ENCODE data around the gene EFHC1.

The EFHC1 gene

GRCh38 chr6:52555518-52556233, 135.5 kb downstream of the EFHC1 start:
- TF ChIP-seq CTCF (IDR thresholded peaks at IDR 0.05; ENCODE audit: insufficient read depth, low read length, missing control alignments) = no peak
- ChIA-PET CTCF (interaction anchor here (0.7 to 1.7 kb wide), 5 partner anchors 10 to 156 kb away, joined by 3 to 7 read pairs (median 3); no protein-coding TSS in a partner anchor), POLR2A (interaction anchor here (1.0 to 1.5 kb wide), 3 partner anchors 12 to 20 kb away, joined by 4 to 5 read pairs (median 4); no protein-coding TSS in a partner anchor)
- H3K4me3 ChIP-seq (ENCODE audit: low read depth, low read length) = no peak overlapping the region
- no peak for DNase-seq (ENCODE audit: low read depth, low spot score)

GRCh38 chr6:52557389-52558265, 137.5 kb downstream of the EFHC1 start:
- H3K4me3 ChIP-seq (ENCODE audit: low read depth, low read length) = no peak overlapping the region
- no peak for DNase-seq (ENCODE audit: low read depth, low spot score)
- no peak for TF ChIP-seq CTCF (IDR thresholded peaks at IDR 0.05; ENCODE audit: insufficient read depth, low read length, missing control alignments)
- POLR2A ChIA-PET = interaction anchor here (0.7 to 2.2 kb wide), 3 partner anchors 9 to 19 kb away, joined by 3 to 11 read pairs (median 4); no protein-coding TSS in a partner anchor
- CTCF ChIA-PET = interaction anchor here (0.6 to 1.3 kb wide), 4 partner anchors 10 to 103 kb away, joined by 3 to 8 read pairs (median 5); no protein-coding TSS in a partner anchor

GRCh38 chr6:52558266-52559000, 138.3 kb downstream of the EFHC1 start:
- no peak overlapping the region for H3K4me3 ChIP-seq (ENCODE audit: low read depth, low read length)
- no peak for TF ChIP-seq CTCF (IDR thresholded peaks at IDR 0.05; ENCODE audit: insufficient read depth, low read length, missing control alignments)
- POLR2A ChIA-PET = interaction anchor here (0.5 to 2.2 kb wide), 3 partner anchors 8 to 33 kb away, joined by 4 to 11 read pairs (median 4); no protein-coding TSS in a partner anchor
- DNase-seq (ENCODE audit: low read depth, low spot score) = no peak
- CTCF ChIA-PET = interaction anchor here (0.8 to 1.3 kb wide), 5 partner anchors 15 to 104 kb away, joined by 3 to 8 read pairs (median 3); no protein-coding TSS in a partner anchor

GRCh38 chr6:52560462-52560861, 140.3 kb downstream of the EFHC1 start:
- DNase-seq (ENCODE audit: low read depth, low spot score) = no peak
- no peak overlapping the region for H3K4me3 ChIP-seq (ENCODE audit: low read depth, low read length)
- TF ChIP-seq CTCF (IDR thresholded peaks at IDR 0.05; ENCODE audit: insufficient read depth, low read length, missing control alignments) = no peak
- CTCF ChIA-PET = no interaction called here
- POLR2A ChIA-PET = no interaction called here

GRCh38 chr6:52562911-52563310, 142.8 kb downstream of the EFHC1 start:
- CTCF ChIA-PET = interaction anchor here (0.6 to 2.0 kb wide), 4 partner anchors 10 to 146 kb away, joined by 3 to 5 read pairs (median 4); no protein-coding TSS in a partner anchor

More at GRCh38 chr6:52562911-52563310, 142.8 kb downstream of the EFHC1 start:
- H3K4me3 ChIP-seq (ENCODE audit: low read depth, low read length) = no peak overlapping the region
- no peak for DNase-seq (ENCODE audit: low read depth, low spot score)
- POLR2A ChIA-PET = no interaction called here
- TF ChIP-seq CTCF (IDR thresholded peaks at IDR 0.05; ENCODE audit: insufficient read depth, low read length, missing control alignments) = no peak

All from AG04449 (cell line).